ENCODE results near the gene ASXL1.
A peak's percentile ranks its signal among the peaks of the same experiment; 100 is the strongest.

The ASXL1 gene

DNA sequence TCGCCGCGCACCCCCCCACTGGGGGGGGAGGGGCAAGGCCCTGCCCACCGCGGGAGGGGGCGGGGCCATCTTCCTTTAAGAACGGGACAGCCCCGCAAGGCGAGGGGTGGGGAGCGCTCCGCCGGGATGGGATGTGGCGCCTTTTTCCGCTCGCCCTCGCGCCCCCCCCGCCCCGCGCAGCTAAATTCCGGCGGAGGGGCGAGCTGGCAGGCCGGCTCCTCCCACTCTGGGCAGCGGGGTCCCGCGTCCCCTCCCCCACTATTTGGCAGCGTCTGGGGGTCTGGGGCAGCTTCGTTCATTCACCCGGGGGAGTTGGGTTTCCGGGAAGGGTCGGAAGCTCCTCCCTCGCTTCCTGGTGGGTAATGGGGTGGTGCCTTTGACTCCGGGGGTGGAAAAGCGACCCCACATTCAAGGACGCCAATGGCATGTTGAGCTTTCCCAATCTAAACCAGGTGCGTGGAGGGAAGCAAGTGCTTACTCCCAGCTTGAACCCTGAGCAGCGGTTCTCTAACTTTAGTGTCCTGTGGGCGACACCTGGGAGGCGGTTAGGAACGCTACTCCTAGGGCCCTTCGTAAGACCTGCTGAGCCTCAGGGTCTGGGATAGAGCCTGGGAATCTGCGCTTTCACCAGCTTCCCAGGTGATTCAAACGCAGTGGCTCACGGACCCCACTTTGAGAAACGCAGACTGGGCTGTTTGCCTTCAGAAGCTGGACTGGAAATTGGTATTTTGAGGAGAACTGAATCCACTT, 927 bp downstream of the ASXL1 start:
- peak overlapping the region; percentile 58 for H3K18ac ChIP-seq (ENCODE audit: low read length)
- H3K9me3 ChIP-seq (replicated peaks in 1 of 2; ENCODE audit: control insufficient read depth in 2 of 2, insufficient read depth in 1 of 2, low read depth in 1 of 2, low read length in 2 of 2), result no peaks in the 10 kb centered on the region
- no peaks in the 10 kb centered on the region for H3K79me1 ChIP-seq (ENCODE audit: low read depth, low read length)
- no peak overlapping the region for H4K91ac ChIP-seq (ENCODE audit: low read depth, low read length, poor library complexity)
- no peaks in the 10 kb centered on the region for H3K27me3 ChIP-seq (ENCODE audit: control insufficient read depth in 3 of 3, insufficient read depth in 3 of 3, low read depth in 1 of 3, low read length in 3 of 3)
- no peak overlapping the region for H2BK15ac ChIP-seq (ENCODE audit: low read length)
- H3K9ac ChIP-seq (ENCODE audit: low read depth, low read length, poor library complexity), result peak overlapping the region; percentile 82
- no peak overlapping the region for H3K14ac ChIP-seq (ENCODE audit: low read length)
- H2BK12ac ChIP-seq (ENCODE audit: low read length), result no peak overlapping the region
- no peak overlapping the region for H2BK120ac ChIP-seq (ENCODE audit: low read depth, low read length)
- H3K4me2 ChIP-seq (ENCODE audit: insufficient read depth, low read length, poor library complexity, severe bottlenecking), result peak overlapping the region; percentile 60
- peak overlapping the region; percentile 93 for H2AFZ ChIP-seq (ENCODE audit: low read length)
- DNase-seq (ENCODE audit: low spot score), result peak; percentile 81
- H3K36me3 ChIP-seq (replicated peaks in 1 of 2; ENCODE audit: control insufficient read depth in 2 of 2, insufficient read depth in 2 of 2, low read length in 2 of 2), result peaks cover 0 to 12% of the 10 kb centered on the region in 2 donors
- H3K27ac ChIP-seq (replicated peaks; ENCODE audit: low read length), result peak overlapping the region; percentile 34
- H3K23ac ChIP-seq (ENCODE audit: low read depth, low read length, poor library complexity), result no peak overlapping the region
- H2AK5ac ChIP-seq (ENCODE audit: low read depth, low read length), result peak overlapping the region; percentile 56
- peak overlapping the region; percentile 87 to 88 for H3K4me3 ChIP-seq (ENCODE audit: low read length in 2 of 2)
- H3K4me1 ChIP-seq (ENCODE audit: control insufficient read depth in 2 of 2, insufficient read depth in 1 of 2, low read depth in 1 of 2, low read length in 2 of 2), result peaks cover 0 to 9% of the 10 kb centered on the region in 2 donors
- no peak overlapping the region for H3K4ac ChIP-seq (ENCODE audit: low read length)
- H4K8ac ChIP-seq (ENCODE audit: low read depth, low read length), result no peak overlapping the region
- WGBS, 2 donors (ENCODE audit: extremely low coverage in 2 of 2, insufficient read length in 2 of 2, insufficient replicate concordance in 1 of 2), result no CpG with 5 or more reads among the region's 46 CpGs
- H2BK5ac ChIP-seq (ENCODE audit: low read length), result no peak overlapping the region

DNA sequence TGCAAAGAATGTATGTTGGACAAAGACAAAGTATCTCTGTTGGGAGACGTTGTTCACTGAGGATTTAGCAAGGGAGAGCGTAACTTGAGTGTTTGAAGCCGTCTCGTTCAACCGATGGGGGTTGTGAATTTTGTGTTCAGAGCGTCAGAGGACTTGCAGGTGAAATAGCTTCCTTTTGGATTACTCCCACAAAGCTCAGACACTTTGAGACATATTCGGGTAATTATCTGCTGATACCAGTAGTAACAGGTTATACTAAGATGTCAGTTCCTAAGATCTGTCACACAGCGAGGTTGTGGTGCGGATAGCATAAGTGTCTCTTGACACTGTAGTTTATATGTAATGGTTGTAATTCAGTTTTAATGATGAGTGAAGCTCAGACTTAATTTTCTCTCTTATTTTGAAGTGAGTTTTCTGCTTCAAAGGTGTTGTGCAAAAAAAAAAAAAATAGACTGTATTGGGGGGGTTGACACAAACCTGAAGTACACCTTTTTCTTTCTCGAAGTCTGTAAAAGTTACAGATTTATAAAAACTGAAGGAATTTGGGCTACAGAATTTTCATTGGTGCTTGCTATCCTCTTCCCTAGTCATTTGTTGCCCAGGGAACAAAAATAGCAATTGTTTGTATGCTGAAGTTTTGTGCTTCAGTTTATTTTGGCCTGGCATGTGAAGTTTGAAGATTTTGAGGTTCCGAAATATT, 1.7 kb downstream of the ASXL1 start:
- Histone ChIP-seq H3K27ac (replicated peaks; ENCODE audit: low read length) (no peak overlapping the region), H3K9me3 (replicated peaks in 1 of 2; ENCODE audit: control insufficient read depth in 2 of 2, insufficient read depth in 1 of 2, low read depth in 1 of 2, low read length in 2 of 2) (no peaks in the 10 kb centered on the region), H4K8ac (ENCODE audit: low read depth, low read length) (no peak overlapping the region), H3K23ac (ENCODE audit: low read depth, low read length, poor library complexity) (no peak overlapping the region), H3K14ac (ENCODE audit: low read length) (no peak overlapping the region), H2BK15ac (ENCODE audit: low read length) (no peak overlapping the region), H3K36me3 (replicated peaks in 1 of 2; ENCODE audit: control insufficient read depth in 2 of 2, insufficient read depth in 2 of 2, low read length in 2 of 2) (peaks cover 0 to 12% of the 10 kb centered on the region in 2 donors), H3K79me1 (ENCODE audit: low read depth, low read length) (peaks cover 2% of the 10 kb centered on the region), H3K9ac (ENCODE audit: low read depth, low read length, poor library complexity) (peak overlapping the region; percentile 82), H2AK5ac (ENCODE audit: low read depth, low read length) (no peak overlapping the region), H3K4me3 (ENCODE audit: low read length in 2 of 2) (peak overlapping the region; percentile 87 to 88), H3K4me1 (ENCODE audit: control insufficient read depth in 2 of 2, insufficient read depth in 1 of 2, low read depth in 1 of 2, low read length in 2 of 2) (peaks cover 0 to 10% of the 10 kb centered on the region in 2 donors), H4K91ac (ENCODE audit: low read depth, low read length, poor library complexity) (no peak overlapping the region), H2BK120ac (ENCODE audit: low read depth, low read length) (no peak overlapping the region), H2BK12ac (ENCODE audit: low read length) (no peak overlapping the region), H3K27me3 (ENCODE audit: control insufficient read depth in 3 of 3, insufficient read depth in 3 of 3, low read depth in 1 of 3, low read length in 3 of 3) (no peaks in the 10 kb centered on the region), H2BK5ac (ENCODE audit: low read length) (no peak overlapping the region), H3K18ac (ENCODE audit: low read length) (no peak overlapping the region), H2AFZ (ENCODE audit: low read length) (no peak overlapping the region), H3K4ac (ENCODE audit: low read length) (no peak overlapping the region), H3K4me2 (ENCODE audit: insufficient read depth, low read length, poor library complexity, severe bottlenecking) (peak overlapping the region; percentile 60)
- no CpG with 5 or more reads among the region's 11 CpGs for WGBS, 2 donors (ENCODE audit: extremely low coverage in 2 of 2, insufficient read length in 2 of 2, insufficient replicate concordance in 1 of 2)
- no peak for DNase-seq (ENCODE audit: low spot score)

DNA sequence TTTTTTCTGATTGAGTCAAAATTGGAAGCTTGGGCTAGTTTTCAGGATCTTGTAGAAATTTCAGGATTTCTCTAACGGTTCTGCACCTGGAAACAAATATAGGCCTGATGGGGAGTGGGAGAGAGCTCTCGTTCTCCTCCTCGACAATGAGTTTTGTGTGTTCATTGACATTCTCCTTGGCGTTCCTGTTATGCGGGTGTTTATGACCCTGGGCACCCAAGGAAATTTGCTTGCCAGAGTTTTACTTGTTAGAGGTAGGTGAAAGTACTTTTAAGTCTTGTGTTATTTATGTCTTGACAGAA, 2.2 kb downstream of the ASXL1 start:
- Histone ChIP-seq H2AFZ (ENCODE audit: low read length) (no peak overlapping the region), H3K14ac (ENCODE audit: low read length) (no peak overlapping the region), H3K4me3 (ENCODE audit: low read length in 2 of 2) (peak overlapping the region in 1 of 2 donors; percentile 87), H3K27me3 (ENCODE audit: control insufficient read depth in 3 of 3, insufficient read depth in 3 of 3, low read depth in 1 of 3, low read length in 3 of 3) (no peaks in the 10 kb centered on the region), H2BK15ac (ENCODE audit: low read length) (no peak overlapping the region), H2AK5ac (ENCODE audit: low read depth, low read length) (no peak overlapping the region), H3K18ac (ENCODE audit: low read length) (no peak overlapping the region), H3K9me3 (replicated peaks in 1 of 2; ENCODE audit: control insufficient read depth in 2 of 2, insufficient read depth in 1 of 2, low read depth in 1 of 2, low read length in 2 of 2) (no peaks in the 10 kb centered on the region), H4K91ac (ENCODE audit: low read depth, low read length, poor library complexity) (no peak overlapping the region), H2BK12ac (ENCODE audit: low read length) (no peak overlapping the region), H3K36me3 (replicated peaks in 1 of 2; ENCODE audit: control insufficient read depth in 2 of 2, insufficient read depth in 2 of 2, low read length in 2 of 2) (peaks cover 0 to 14% of the 10 kb centered on the region in 2 donors), H2BK5ac (ENCODE audit: low read length) (no peak overlapping the region), H3K4me2 (ENCODE audit: insufficient read depth, low read length, poor library complexity, severe bottlenecking) (no peak overlapping the region), H3K79me1 (ENCODE audit: low read depth, low read length) (peaks cover 2% of the 10 kb centered on the region), H3K23ac (ENCODE audit: low read depth, low read length, poor library complexity) (no peak overlapping the region), H3K9ac (ENCODE audit: low read depth, low read length, poor library complexity) (no peak overlapping the region), H3K27ac (replicated peaks; ENCODE audit: low read length) (no peak overlapping the region), H2BK120ac (ENCODE audit: low read depth, low read length) (no peak overlapping the region), H3K4ac (ENCODE audit: low read length) (no peak overlapping the region), H3K4me1 (ENCODE audit: control insufficient read depth in 2 of 2, insufficient read depth in 1 of 2, low read depth in 1 of 2, low read length in 2 of 2) (peaks cover 0 to 10% of the 10 kb centered on the region in 2 donors), H4K8ac (ENCODE audit: low read depth, low read length) (no peak overlapping the region)
- no CpG with 5 or more reads among the region's 5 CpGs for WGBS, 2 donors (ENCODE audit: extremely low coverage in 2 of 2, insufficient read length in 2 of 2, insufficient replicate concordance in 1 of 2)
- DNase-seq (ENCODE audit: low spot score), result no peak

DNA sequence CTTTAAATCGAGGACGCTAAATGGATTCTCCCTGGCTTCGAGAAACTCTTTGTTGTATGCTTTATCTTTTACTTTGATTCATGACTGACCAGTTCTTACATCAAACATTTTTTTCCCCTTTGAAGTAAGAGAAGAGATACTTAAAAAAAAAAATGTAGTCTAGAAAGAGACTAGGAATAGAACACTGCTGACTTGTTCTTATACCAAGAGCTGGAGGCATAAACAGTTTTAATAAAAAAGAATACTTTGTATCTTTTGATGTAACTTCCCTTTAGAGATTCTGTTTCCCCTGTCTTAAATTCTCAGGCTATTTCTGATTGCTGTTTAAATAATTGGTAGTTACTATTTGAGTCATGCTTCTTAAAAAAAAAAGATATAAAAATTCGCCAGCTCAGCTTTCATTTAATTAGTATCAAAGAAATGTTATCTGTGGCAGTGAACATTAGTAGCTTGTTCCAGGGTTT, 4.8 kb downstream of the ASXL1 start:
- DNase-seq (ENCODE audit: low spot score), result no peak
- H3K79me1 ChIP-seq (ENCODE audit: low read depth, low read length), result peaks cover 8% of the 10 kb centered on the region
- no peak overlapping the region for H4K8ac ChIP-seq (ENCODE audit: low read depth, low read length)
- no peaks in the 10 kb centered on the region for H3K27me3 ChIP-seq (ENCODE audit: control insufficient read depth in 3 of 3, insufficient read depth in 3 of 3, low read depth in 1 of 3, low read length in 3 of 3)
- no peak overlapping the region for H3K4me3 ChIP-seq (ENCODE audit: low read length in 2 of 2)
- no peak overlapping the region for H2BK12ac ChIP-seq (ENCODE audit: low read length)
- no peak overlapping the region for H3K18ac ChIP-seq (ENCODE audit: low read length)
- H4K91ac ChIP-seq (ENCODE audit: low read depth, low read length, poor library complexity), result no peak overlapping the region
- no peak overlapping the region for H3K4ac ChIP-seq (ENCODE audit: low read length)
- no peak overlapping the region for H2AK5ac ChIP-seq (ENCODE audit: low read depth, low read length)
- no peak overlapping the region for H3K4me2 ChIP-seq (ENCODE audit: insufficient read depth, low read length, poor library complexity, severe bottlenecking)
- no peak overlapping the region for H2BK120ac ChIP-seq (ENCODE audit: low read depth, low read length)
- H3K36me3 ChIP-seq (replicated peaks in 1 of 2; ENCODE audit: control insufficient read depth in 2 of 2, insufficient read depth in 2 of 2, low read length in 2 of 2), result peaks cover 0 to 33% of the 10 kb centered on the region in 2 donors
- no peak overlapping the region for H3K23ac ChIP-seq (ENCODE audit: low read depth, low read length, poor library complexity)
- no peak overlapping the region for H2BK5ac ChIP-seq (ENCODE audit: low read length)
- no peak overlapping the region for H3K27ac ChIP-seq (replicated peaks; ENCODE audit: low read length)
- no peak overlapping the region for H3K9ac ChIP-seq (ENCODE audit: low read depth, low read length, poor library complexity)
- H3K9me3 ChIP-seq (replicated peaks in 1 of 2; ENCODE audit: control insufficient read depth in 2 of 2, insufficient read depth in 1 of 2, low read depth in 1 of 2, low read length in 2 of 2), result no peaks in the 10 kb centered on the region
- H3K4me1 ChIP-seq (ENCODE audit: control insufficient read depth in 2 of 2, insufficient read depth in 1 of 2, low read depth in 1 of 2, low read length in 2 of 2), result peaks cover 7 to 19% of the 10 kb centered on the region in 2 donors
- H3K14ac ChIP-seq (ENCODE audit: low read length), result no peak overlapping the region
- WGBS, 2 donors (ENCODE audit: extremely low coverage in 2 of 2, insufficient read length in 2 of 2, insufficient replicate concordance in 1 of 2), result no CpG with 5 or more reads among the region's 4 CpGs
- no peak overlapping the region for H2BK15ac ChIP-seq (ENCODE audit: low read length)
- no peak overlapping the region for H2AFZ ChIP-seq (ENCODE audit: low read length)
